ENCODE data around the gene C3orf85. TPM values are rescaled to one million over a fixed set of nuclear protein-coding genes. Genes with fewer than 3 reads are reported as not detected.

The C3orf85 gene
- total RNA-seq, 1 donor from 2014 or later = not detected

GRCh38 chr3:109140318-109140717, 3.8 kb downstream of the C3orf85 start:
- intact Hi-C loops (cut with DNase I) = no loop called here
- DNase-seq (ENCODE audit: low spot score) (no peak), ATAC-seq (no peak)

- DNase-seq (ENCODE audit: low spot score) (no peak), ATAC-seq (no peak)
- intact Hi-C loops (cut with DNase I) = no loop called here
Measured at GRCh38 chr3:109143646-109144045, 7.1 kb downstream of the C3orf85 start.

GRCh38 chr3:109149078-109149477, 12.6 kb downstream of the C3orf85 start:
- no peak for DNase-seq (ENCODE audit: low spot score)
- intact Hi-C loops (cut with DNase I) = no loop called here
- ATAC-seq = no peak

GRCh38 chr3:109152320-109152719, 15.8 kb downstream of the C3orf85 start:
- ATAC-seq (no peak), DNase-seq (ENCODE audit: low spot score) (no peak)
- intact Hi-C loops (cut with DNase I) = no loop called here

GRCh38 chr3:109154979-109155378, 18.5 kb downstream of the C3orf85 start:
- intact Hi-C loops (cut with DNase I) = no loop called here

GRCh38 chr3:109155828-109156227, 19.3 kb downstream of the C3orf85 start:
- DNase-seq (ENCODE audit: low spot score) (no peak), ATAC-seq (no peak)
- intact Hi-C loops (cut with DNase I) = no loop called here

More at GRCh38 chr3:109154979-109155378, 18.5 kb downstream of the C3orf85 start:
- DNase-seq (ENCODE audit: low spot score) (no peak), ATAC-seq (no peak)

- intact Hi-C loops (cut with DNase I) = no loop called here
- ATAC-seq = no peak
- no peak for DNase-seq (ENCODE audit: low spot score)
Measured at GRCh38 chr3:109161487-109162123, 25.1 kb downstream of the C3orf85 start.

- DNase-seq (ENCODE audit: low spot score) = no peak
Measured at GRCh38 chr3:109165905-109166304, 29.4 kb downstream of the C3orf85 start.

GRCh38 chr3:109171479-109171878, 35.0 kb downstream of the C3orf85 start:
- no peak for DNase-seq (ENCODE audit: low spot score)
- ATAC-seq = no peak
- intact Hi-C loops (cut with DNase I) = no loop called here

More at GRCh38 chr3:109165905-109166304, 29.4 kb downstream of the C3orf85 start:
- no peak for ATAC-seq
- intact Hi-C loops (cut with DNase I) = no loop called here

- intact Hi-C loops (cut with DNase I) = no loop called here
- DNase-seq (ENCODE audit: low spot score) = no peak
- ATAC-seq = no peak
Measured at GRCh38 chr3:109175411-109175810, 38.9 kb downstream of the C3orf85 start.

GRCh38 chr3:109176726-109177125, 40.2 kb downstream of the C3orf85 start:
- DNase-seq (ENCODE audit: low spot score) (no peak), ATAC-seq (no peak)
- intact Hi-C loops (cut with DNase I) = no loop called here

- intact Hi-C loops (cut with DNase I) = no loop called here
- DNase-seq (ENCODE audit: low spot score) (no peak), ATAC-seq (no peak)
Measured at GRCh38 chr3:109177908-109178307, 41.4 kb downstream of the C3orf85 start.

- intact Hi-C loops (cut with DNase I) = no loop called here
- no peak for DNase-seq (ENCODE audit: low spot score)
- ATAC-seq = no peak
Measured at GRCh38 chr3:109178708-109179107, 42.2 kb downstream of the C3orf85 start.

- intact Hi-C loops (cut with DNase I) = no loop called here
- ATAC-seq = no peak
- no peak for DNase-seq (ENCODE audit: low spot score)
Measured at GRCh38 chr3:109184726-109185125, 48.2 kb downstream of the C3orf85 start.

GRCh38 chr3:109187390-109187789, 50.9 kb downstream of the C3orf85 start:
- ATAC-seq (no peak), DNase-seq (ENCODE audit: low spot score) (no peak)
- intact Hi-C loops (cut with DNase I) = no loop called here

- intact Hi-C loops (cut with DNase I) = no loop called here
- no peak for ATAC-seq
- no peak for DNase-seq (ENCODE audit: low spot score)
Measured at GRCh38 chr3:109188741-109189140, 52.2 kb downstream of the C3orf85 start.

GRCh38 chr3:109191421-109191820, 54.9 kb downstream of the C3orf85 start:
- ATAC-seq (no peak), DNase-seq (ENCODE audit: low spot score) (no peak)
- intact Hi-C loops (cut with DNase I) = no loop called here

GRCh38 chr3:109195815-109196214, 59.3 kb downstream of the C3orf85 start:
- DNase-seq (ENCODE audit: low spot score) (no peak), ATAC-seq (no peak)
- intact Hi-C loops (cut with DNase I) = no loop called here
